NT2/D1 (cell line): ENCODE measurements around the gene TMEM8B.

Experiments
- DNase-seq: peaks from one replicate; pipeline ENCODE4 v3.0.0-alpha.2; 2011; ENCODE audit warnings: low read depth, low spot score
- H3K27me3 ChIP-seq: 2 replicates; pipeline ENCODE4 v1.6.0; 2011; ENCODE audit warnings: mild to moderate bottlenecking; ENCODE audit not compliant: insufficient read length, insufficient read depth
- H3K36me3 ChIP-seq: 2 replicates; pipeline ENCODE4 v1.6.1; 2011; ENCODE audit warnings: mild to moderate bottlenecking, low read length, mixed read lengths; ENCODE audit not compliant: insufficient read depth, insufficient read length
- H3K4me1 ChIP-seq: 2 replicates; pipeline ENCODE4 v1.5.1; 2011; ENCODE audit not compliant: insufficient read depth, insufficient read length
- H3K4me3 ChIP-seq: 2 replicates; pipeline ENCODE4 v1.5.1; 2011; ENCODE audit warnings: low read depth; ENCODE audit not compliant: insufficient read length
- H3K9ac ChIP-seq: 2 replicates; pipeline ENCODE4 v1.6.0; 2011; ENCODE audit warnings: low read depth; ENCODE audit not compliant: insufficient read length
- H3K9me3 ChIP-seq: 2 replicates; pipeline ENCODE4 v1.5.1; 2011; ENCODE audit warnings: mild to moderate bottlenecking, low read length; ENCODE audit not compliant: insufficient read depth
- SUZ12 ChIP-seq: IDR thresholded peaks from 2 replicates; pipeline ENCODE4 v1.6.1; 2011; ENCODE audit not compliant: insufficient read length, insufficient read depth; ENCODE audit errors: extremely low read depth
- YY1 ChIP-seq: IDR thresholded peaks from 2 replicates; pipeline ENCODE4 v1.6.1; 2011; ENCODE audit not compliant: insufficient read length, insufficient read depth
- ZNF274 ChIP-seq: IDR thresholded peaks from 2 replicates; pipeline ENCODE4 v1.6.1; 2011; ENCODE audit warnings: mild to moderate bottlenecking, low read depth, low read length

Gene TMEM8B

GRCh38 chr9:35844628-35845270 lies 15.7 kb downstream of the TMEM8B start:
- Histone ChIP-seq H3K9me3 (no peaks in the 10 kb centered on the region), H3K9ac (no peak overlapping the region), H3K4me1 (peaks cover 9% of the 10 kb centered on the region), H3K4me3 (no peak overlapping the region), H3K27me3 (no peaks in the 10 kb centered on the region), H3K36me3 (no peaks in the 10 kb centered on the region)
- TF ChIP-seq ZNF274 (no peak), SUZ12 (no peak), YY1 (no peak)
- no peak for DNase-seq

DNA sequence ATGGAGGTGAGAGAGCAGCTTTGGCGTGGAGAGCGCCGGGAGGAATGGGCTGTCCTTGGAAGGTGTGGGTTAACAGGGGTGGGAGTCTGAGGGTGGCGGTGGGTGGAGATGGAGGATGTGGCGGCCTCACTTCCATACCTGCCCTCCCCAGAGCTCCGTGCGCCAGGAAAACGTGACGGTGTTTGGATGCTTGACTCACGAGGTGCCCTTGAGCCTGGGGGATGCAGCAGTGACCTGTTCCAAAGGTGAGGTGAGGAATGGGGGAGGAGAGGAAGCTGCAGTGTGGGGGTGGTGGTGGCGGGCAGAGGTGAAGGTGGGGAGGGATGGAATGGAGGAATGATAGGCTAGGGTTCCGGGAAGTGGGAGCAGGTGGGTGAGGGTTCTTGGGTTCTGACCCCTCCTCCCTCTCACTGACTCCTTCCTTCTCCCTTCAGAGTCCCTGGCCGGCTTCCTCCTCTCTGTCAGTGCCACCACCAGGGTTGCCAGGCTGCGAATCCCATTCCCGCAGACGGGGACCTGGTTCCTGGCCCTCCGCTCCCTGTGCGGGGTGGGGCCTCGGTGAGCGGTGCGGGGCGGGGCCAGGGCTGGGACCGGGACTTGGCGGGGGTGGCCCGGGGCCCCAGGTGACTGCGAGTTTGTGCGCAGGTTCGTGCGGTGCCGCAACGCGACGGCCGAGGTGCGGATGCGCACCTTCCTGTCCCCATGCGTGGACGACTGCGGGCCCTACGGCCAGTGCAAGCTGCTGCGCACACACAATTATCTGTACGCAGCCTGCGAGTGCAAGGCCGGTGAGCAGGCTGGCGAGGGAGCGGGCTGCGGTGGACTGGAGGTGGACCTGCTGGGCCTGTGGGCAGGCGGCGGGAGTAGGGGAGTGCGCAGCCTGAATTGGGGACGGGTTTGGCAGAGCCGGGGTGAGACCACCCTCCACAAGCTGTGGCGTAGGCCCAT lies 17.1 kb downstream of the TMEM8B start:
- TF ChIP-seq ZNF274, result no peak
- no peak for TF ChIP-seq SUZ12
- TF ChIP-seq YY1, result no peak
- peaks cover 5% of the 10 kb centered on the region for H3K4me1 ChIP-seq
- H3K9me3 ChIP-seq, result no peaks in the 10 kb centered on the region
- no peak overlapping the region for H3K9ac ChIP-seq
- no peak for DNase-seq
- no peaks in the 10 kb centered on the region for H3K27me3 ChIP-seq
- no peaks in the 10 kb centered on the region for H3K36me3 ChIP-seq
- H3K4me3 ChIP-seq, result no peak overlapping the region

DNA sequence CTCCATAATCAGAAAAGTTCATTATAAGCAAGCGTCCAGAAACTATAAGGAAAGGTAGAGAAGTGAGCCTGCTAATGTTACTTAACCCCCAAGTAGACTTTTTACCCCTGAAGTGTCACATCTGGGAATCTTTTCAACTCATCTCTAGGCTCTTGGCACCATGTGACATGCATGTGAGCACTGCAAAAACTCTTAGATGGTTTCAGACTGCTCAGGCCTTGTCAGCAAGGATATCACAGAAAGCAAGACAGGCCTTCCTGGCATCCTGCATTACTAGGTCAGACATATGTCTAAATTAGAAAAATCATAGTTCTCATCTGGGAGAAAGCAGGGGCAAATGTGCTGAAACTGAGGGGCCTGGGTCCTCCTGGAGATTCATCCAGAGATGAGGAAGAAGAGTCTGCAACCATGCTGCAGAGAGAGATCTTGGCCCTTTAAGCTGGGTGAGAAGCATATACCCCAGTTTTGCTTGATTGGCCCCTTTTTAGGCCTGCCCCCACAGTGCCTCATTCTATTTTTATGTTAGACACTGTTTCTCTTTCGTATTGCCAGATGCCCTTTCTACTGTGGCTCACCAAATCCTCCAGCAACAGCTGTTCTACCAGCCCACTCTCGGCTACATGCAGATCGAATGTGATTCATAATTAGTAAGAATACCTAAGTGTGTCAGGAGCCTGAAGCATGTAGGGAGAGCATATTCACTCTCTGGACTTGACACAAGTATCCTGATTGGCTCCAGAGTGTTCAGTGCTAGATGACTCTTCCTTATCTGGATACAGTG lies 19.0 kb downstream of the TMEM8B start:
- Histone ChIP-seq H3K9ac (no peak overlapping the region), H3K4me1 (peaks cover 3% of the 10 kb centered on the region), H3K36me3 (no peaks in the 10 kb centered on the region), H3K9me3 (no peaks in the 10 kb centered on the region), H3K27me3 (no peaks in the 10 kb centered on the region), H3K4me3 (no peak overlapping the region)
- TF ChIP-seq SUZ12, result no peak
- TF ChIP-seq YY1, result no peak
- TF ChIP-seq ZNF274, result no peak
- DNase-seq, result no peak

- TF ChIP-seq YY1 (no peak), ZNF274 (no peak), SUZ12 (no peak)
- Histone ChIP-seq H3K4me1 (peaks cover 2% of the 10 kb centered on the region), H3K9me3 (no peaks in the 10 kb centered on the region), H3K9ac (no peak overlapping the region), H3K36me3 (no peaks in the 10 kb centered on the region), H3K4me3 (no peak overlapping the region), H3K27me3 (no peaks in the 10 kb centered on the region)
- DNase-seq, result no peak
Measured at GRCh38 chr9:35852267-35852815, 23.3 kb downstream of the TMEM8B start.

GRCh38 chr9:35852876-35853865 lies 24.1 kb downstream of the TMEM8B start:
- DNase-seq, result no peak
- Histone ChIP-seq H3K9ac (no peak overlapping the region), H3K4me1 (peaks cover 2% of the 10 kb centered on the region), H3K36me3 (no peaks in the 10 kb centered on the region), H3K4me3 (no peak overlapping the region), H3K9me3 (no peaks in the 10 kb centered on the region), H3K27me3 (no peaks in the 10 kb centered on the region)
- TF ChIP-seq SUZ12, result no peak
- no peak for TF ChIP-seq ZNF274
- no peak for TF ChIP-seq YY1
